ENCODE results near the gene UBE2O. TPM values are rescaled to one million over a fixed set of nuclear protein-coding genes. Genes with fewer than 3 reads are reported as not detected.

Gene UBE2O
- total and polyA plus RNA-seq, 4 experiments from 2014 or later: 4.5 to 43.7 (median 28.5) TPM

GRCh38 chr17:76493505-76494167 lies 40.7 kb upstream of the UBE2O start:
- Mint-ChIP-seq H3K27ac (peak overlapping the region; percentile 74 to 97 (median 94)), H3K4me3 (peak overlapping the region; percentile 70 to 87 (median 84)), H3K27me3 (no peaks in the 10 kb centered on the region), H3K4me1 (peaks cover 17 to 69% (median 46%) of the 10 kb centered on the region in 4 donors), H3K9me3 (no peaks in the 10 kb centered on the region), H3K36me3 (peaks cover 0 to 5% of the 10 kb centered on the region in 2 donors)
- no peaks in the 10 kb centered on the region for H3K27me3 ChIP-seq (ENCODE audit: insufficient read depth, low read length)
- ChIA-PET POLR2A (ENCODE audit: partially characterized antibody) (interaction anchor here (0.6 to 4.8 kb wide), 15 partner anchors 8 to 178 kb away, joined by 3 to 45 read pairs (median 3); partner anchors contain the start of genes PRPSAP1, RHBDF2 and UBE2O), CTCF (ENCODE audit: partially characterized antibody) (interaction anchor here (0.6 to 3.0 kb wide), 13 partner anchors 8 to 488 kb away, joined by 3 to 23 read pairs (median 4); partner anchors contain the start of genes AANAT, RHBDF2 and SPHK1)
- intact Hi-C loops (cut with micrococcal nuclease): no loop called here
- no peaks in the 10 kb centered on the region for H3K9me3 ChIP-seq (ENCODE audit: control insufficient read depth in 1 of 2, low read length in 2 of 2)
- H3K4me1 ChIP-seq (ENCODE audit: insufficient read depth, low read length): peaks cover 52% of the 10 kb centered on the region
- H3K4me3 ChIP-seq (ENCODE audit: low read length in 2 of 2): peak overlapping the region; percentile 34 to 46
- peak overlapping the region; percentile 64 for H3K27ac ChIP-seq (ENCODE audit: low read depth, low read length)
- no peaks in the 10 kb centered on the region for H3K36me3 ChIP-seq (ENCODE audit: insufficient read depth, low read length)
- DNase-seq: peak; percentile 25 to 52 (median 43)

GRCh38 chr17:76492989-76493501 lies 40.1 kb upstream of the UBE2O start:
- peak overlapping the region; percentile 74 to 97 (median 94) for H3K27ac Mint-ChIP-seq
- Histone ChIP-seq H3K4me1 (ENCODE audit: insufficient read depth, low read length) (peaks cover 46% of the 10 kb centered on the region), H3K9me3 (ENCODE audit: control insufficient read depth in 1 of 2, low read length in 2 of 2) (no peaks in the 10 kb centered on the region), H3K36me3 (ENCODE audit: insufficient read depth, low read length) (no peaks in the 10 kb centered on the region), H3K27me3 (ENCODE audit: insufficient read depth, low read length) (no peaks in the 10 kb centered on the region), H3K4me3 (ENCODE audit: low read length in 2 of 2) (peak overlapping the region; percentile 34 to 46), H3K27ac (ENCODE audit: low read depth, low read length) (peak overlapping the region; percentile 64)
- H3K9me3 Mint-ChIP-seq: no peaks in the 10 kb centered on the region
- H3K4me3 Mint-ChIP-seq: peak overlapping the region; percentile 70 to 87 (median 84)
- ChIA-PET CTCF (ENCODE audit: partially characterized antibody) (interaction anchor here (0.6 to 3.0 kb wide), 13 partner anchors 8 to 488 kb away, joined by 3 to 23 read pairs (median 4); partner anchors contain the start of genes AANAT, RHBDF2 and SPHK1), POLR2A (ENCODE audit: partially characterized antibody) (interaction anchor here (0.6 to 4.8 kb wide), 17 partner anchors 8 to 285 kb away, joined by 3 to 45 read pairs (median 3); partner anchors contain the start of genes PRPSAP1, RHBDF2 and UBE2O)
- peaks cover 0 to 5% of the 10 kb centered on the region in 2 donors for H3K36me3 Mint-ChIP-seq
- intact Hi-C loops (cut with micrococcal nuclease): no loop called here
- peak; percentile 15 to 53 (median 37) for DNase-seq
- no peaks in the 10 kb centered on the region for H3K27me3 Mint-ChIP-seq
- peaks cover 17 to 64% (median 42%) of the 10 kb centered on the region in 4 donors for H3K4me1 Mint-ChIP-seq

- H3K27me3 Mint-ChIP-seq: no peaks in the 10 kb centered on the region
- no peaks in the 10 kb centered on the region for H3K9me3 Mint-ChIP-seq
- H3K4me1 ChIP-seq (ENCODE audit: insufficient read depth, low read length): peaks cover 44% of the 10 kb centered on the region
- H3K36me3 Mint-ChIP-seq: peaks cover 0 to 5% of the 10 kb centered on the region in 2 donors
- no peaks in the 10 kb centered on the region for H3K27me3 ChIP-seq (ENCODE audit: insufficient read depth, low read length)
- peak overlapping the region; percentile 70 to 87 (median 84) for H3K4me3 Mint-ChIP-seq
- H3K27ac Mint-ChIP-seq: peak overlapping the region; percentile 74 to 97 (median 94)
- peaks cover 17 to 58% (median 38%) of the 10 kb centered on the region in 4 donors for H3K4me1 Mint-ChIP-seq
- H3K9me3 ChIP-seq (ENCODE audit: control insufficient read depth in 1 of 2, low read length in 2 of 2): no peaks in the 10 kb centered on the region
- intact Hi-C loops (cut with micrococcal nuclease): no loop called here
- CTCF ChIA-PET (ENCODE audit: partially characterized antibody): interaction anchor here (0.7 to 3.0 kb wide), 9 partner anchors 9 to 487 kb away, joined by 3 to 23 read pairs (median 4); partner anchors contain the start of genes AANAT, RHBDF2 and SPHK1
- peak overlapping the region; percentile 64 for H3K27ac ChIP-seq (ENCODE audit: low read depth, low read length)
- DNase-seq: peak in 1 of 5 donors; percentile 41
- peak overlapping the region in 1 of 2 donors; percentile 46 for H3K4me3 ChIP-seq (ENCODE audit: low read length in 2 of 2)
- H3K36me3 ChIP-seq (ENCODE audit: insufficient read depth, low read length): no peaks in the 10 kb centered on the region
- POLR2A ChIA-PET (ENCODE audit: partially characterized antibody): interaction anchor here (0.9 to 4.8 kb wide), 13 partner anchors 9 to 284 kb away, joined by 3 to 45 read pairs (median 6); partner anchors contain the start of genes PRPSAP1, RHBDF2 and UBE2O
Observed at GRCh38 chr17:76492123-76492988, 39.4 kb upstream of the UBE2O start.

- H3K9me3 Mint-ChIP-seq: no peaks in the 10 kb centered on the region
- Histone ChIP-seq H3K27me3 (ENCODE audit: insufficient read depth, low read length) (no peaks in the 10 kb centered on the region), H3K9me3 (ENCODE audit: control insufficient read depth in 1 of 2, low read length in 2 of 2) (no peaks in the 10 kb centered on the region), H3K27ac (ENCODE audit: low read depth, low read length) (peak overlapping the region; percentile 64), H3K4me1 (ENCODE audit: insufficient read depth, low read length) (peaks cover 44% of the 10 kb centered on the region), H3K4me3 (ENCODE audit: low read length in 2 of 2) (no peak overlapping the region), H3K36me3 (ENCODE audit: insufficient read depth, low read length) (no peaks in the 10 kb centered on the region)
- intact Hi-C loops (cut with micrococcal nuclease): no loop called here
- no peak for DNase-seq
- ChIA-PET POLR2A (ENCODE audit: partially characterized antibody) (interaction anchor here (1.4 to 4.8 kb wide), 7 partner anchors 10 to 138 kb away, joined by 3 to 45 read pairs (median 5); partner anchors contain the start of genes PRPSAP1, RHBDF2 and UBE2O), CTCF (ENCODE audit: partially characterized antibody) (interaction anchor here (0.8 to 2.5 kb wide), 3 partner anchors 25 to 83 kb away, joined by 3 to 16 read pairs (median 4); partner anchors contain the start of gene AANAT)
- H3K4me1 Mint-ChIP-seq: peaks cover 16 to 50% (median 35%) of the 10 kb centered on the region in 4 donors
- H3K4me3 Mint-ChIP-seq: peak overlapping the region in 7 of 8 donors; percentile 41 to 76 (median 62)
- peak overlapping the region; percentile 24 to 94 (median 77) for H3K27ac Mint-ChIP-seq
- H3K27me3 Mint-ChIP-seq: no peaks in the 10 kb centered on the region
- peaks cover 0 to 4% of the 10 kb centered on the region in 2 donors for H3K36me3 Mint-ChIP-seq
Observed at GRCh38 chr17:76491271-76492122, 38.5 kb upstream of the UBE2O start.

- Histone ChIP-seq H3K36me3 (ENCODE audit: insufficient read depth, low read length) (no peaks in the 10 kb centered on the region), H3K27me3 (ENCODE audit: insufficient read depth, low read length) (no peaks in the 10 kb centered on the region), H3K4me1 (ENCODE audit: insufficient read depth, low read length) (peaks cover 42% of the 10 kb centered on the region), H3K4me3 (ENCODE audit: low read length in 2 of 2) (no peak overlapping the region), H3K9me3 (ENCODE audit: control insufficient read depth in 1 of 2, low read length in 2 of 2) (no peaks in the 10 kb centered on the region), H3K27ac (ENCODE audit: low read depth, low read length) (no peak overlapping the region)
- Mint-ChIP-seq H3K27ac (peak overlapping the region in 3 of 7 donors; percentile 50 to 84 (median 70)), H3K36me3 (peaks cover 0 to 5% of the 10 kb centered on the region in 2 donors), H3K9me3 (no peaks in the 10 kb centered on the region), H3K4me1 (peaks cover 16 to 42% (median 31%) of the 10 kb centered on the region in 4 donors), H3K4me3 (no peak overlapping the region), H3K27me3 (no peaks in the 10 kb centered on the region)
- intact Hi-C loops (cut with micrococcal nuclease): no loop called here
- CTCF ChIA-PET (ENCODE audit: partially characterized antibody): interaction anchor here (0.9 to 1.6 kb wide), 2 partner anchors 9 to 82 kb away, joined by 3 read pairs; no protein-coding TSS in a partner anchor
- POLR2A ChIA-PET (ENCODE audit: partially characterized antibody): interaction anchor here (1.4 to 4.8 kb wide), 4 partner anchors 10 to 23 kb away, joined by 3 to 45 read pairs (median 4); partner anchors contain the start of gene RHBDF2
- peak in 1 of 5 donors; percentile 33 for DNase-seq
Observed at GRCh38 chr17:76490112-76490710, 37.3 kb upstream of the UBE2O start.

Data from CD4-positive, alpha-beta memory T cell (primary cell).